NT2/D1 (cell line): ENCODE results near the gene NSUN2.
"Not testable (repeated sequence)": the region's sequence is repeated elsewhere in the genome, so short reads cannot be mapped to it uniquely, and the experiment has no call there.

Experiments
- SUZ12 ChIP-seq: IDR thresholded peaks from 2 replicates; pipeline ENCODE4 v1.6.1; 2011; ENCODE audit not compliant: insufficient read length, insufficient read depth; ENCODE audit errors: extremely low read depth
- ZNF274 ChIP-seq: IDR thresholded peaks from 2 replicates; pipeline ENCODE4 v1.6.1; 2011; ENCODE audit warnings: mild to moderate bottlenecking, low read depth, low read length

GRCh38 chr5:6571607-6572006 is 61.2 kb downstream of the NSUN2 start:
- TF ChIP-seq ZNF274, SUZ12: not testable (repeated sequence)
